ENCODE measurements around the gene LRIG3. TPM values are rescaled to one million over a fixed set of nuclear protein-coding genes. Genes with fewer than 3 reads are reported as not detected.

LRIG3 gene
- total RNA-seq, 1 donor from 2014 or later = 75.3 TPM

- peaks cover 3% of the 10 kb centered on the region for H3K27me3 Mint-ChIP-seq
- no peak for TF ChIP-seq CTCF (IDR thresholded peaks at IDR 0.05; ENCODE audit: unreplicated experiment)
- H3K4me3 Mint-ChIP-seq (ENCODE audit: low read depth) = peak overlapping the region; percentile 7
- no peaks in the 10 kb centered on the region for H3K9me3 Mint-ChIP-seq (ENCODE audit: low read depth)
- no peaks in the 10 kb centered on the region for H3K36me3 Mint-ChIP-seq (ENCODE audit: insufficient read depth)
- H3K27ac Mint-ChIP-seq = peak overlapping the region; percentile 88
- DNase-seq (ENCODE audit: low spot score, unreplicated experiment) = no peak
- H3K4me1 Mint-ChIP-seq (ENCODE audit: low read depth) = peaks cover 50% of the 10 kb centered on the region
Measured at GRCh38 chr12:58925111-58925611, 4.9 kb upstream of the LRIG3 start.

- peaks cover 50% of the 10 kb centered on the region for H3K4me1 Mint-ChIP-seq (ENCODE audit: low read depth)
Measured at GRCh38 chr12:58924652-58925051, 4.3 kb upstream of the LRIG3 start.

GRCh38 chr12:58923781-58924180 is 3.5 kb upstream of the LRIG3 start:
- DNase-seq (ENCODE audit: low spot score, unreplicated experiment) = no peak
- Mint-ChIP-seq H3K27me3 (peaks cover 3% of the 10 kb centered on the region), H3K9me3 (ENCODE audit: low read depth) (no peaks in the 10 kb centered on the region), H3K4me3 (ENCODE audit: low read depth) (no peak overlapping the region), H3K27ac (no peak overlapping the region), H3K4me1 (ENCODE audit: low read depth) (peaks cover 50% of the 10 kb centered on the region), H3K36me3 (ENCODE audit: insufficient read depth) (no peaks in the 10 kb centered on the region)
- TF ChIP-seq CTCF (IDR thresholded peaks at IDR 0.05; ENCODE audit: unreplicated experiment) = no peak

More at GRCh38 chr12:58924652-58925051, 4.3 kb upstream of the LRIG3 start:
- Mint-ChIP-seq H3K9me3 (ENCODE audit: low read depth) (no peaks in the 10 kb centered on the region), H3K36me3 (ENCODE audit: insufficient read depth) (no peaks in the 10 kb centered on the region), H3K27me3 (peaks cover 3% of the 10 kb centered on the region), H3K27ac (peak overlapping the region; percentile 88), H3K4me3 (ENCODE audit: low read depth) (no peak overlapping the region)
- TF ChIP-seq CTCF (IDR thresholded peaks at IDR 0.05; ENCODE audit: unreplicated experiment) = no peak
- no peak for DNase-seq (ENCODE audit: low spot score, unreplicated experiment)

- TF ChIP-seq CTCF (IDR thresholded peaks at IDR 0.05; ENCODE audit: unreplicated experiment) = no peak
- DNase-seq (ENCODE audit: low spot score, unreplicated experiment) = no peak
- Mint-ChIP-seq H3K9me3 (ENCODE audit: low read depth) (no peaks in the 10 kb centered on the region), H3K36me3 (ENCODE audit: insufficient read depth) (no peaks in the 10 kb centered on the region), H3K27ac (no peak overlapping the region), H3K4me3 (ENCODE audit: low read depth) (no peak overlapping the region), H3K27me3 (no peaks in the 10 kb centered on the region), H3K4me1 (ENCODE audit: low read depth) (peaks cover 54% of the 10 kb centered on the region)
Measured at GRCh38 chr12:58922849-58923248, 2.5 kb upstream of the LRIG3 start.

GRCh38 chr12:58920961-58921861 is 907 bp upstream of the LRIG3 start:
- peak overlapping the region; percentile 90 for H3K4me3 Mint-ChIP-seq (ENCODE audit: low read depth)
- H3K4me1 Mint-ChIP-seq (ENCODE audit: low read depth) = peaks cover 61% of the 10 kb centered on the region
- no peak for DNase-seq (ENCODE audit: low spot score, unreplicated experiment)
- H3K27me3 Mint-ChIP-seq = no peaks in the 10 kb centered on the region
- H3K27ac Mint-ChIP-seq = peak overlapping the region; percentile 98
- no peak for TF ChIP-seq CTCF (IDR thresholded peaks at IDR 0.05; ENCODE audit: unreplicated experiment)
- H3K9me3 Mint-ChIP-seq (ENCODE audit: low read depth) = no peaks in the 10 kb centered on the region
- no peaks in the 10 kb centered on the region for H3K36me3 Mint-ChIP-seq (ENCODE audit: insufficient read depth)
